CD4-positive, alpha-beta T cell treated with Interleukin-6 at 100 ng/mL for 8 hours (primary cell): Measurements from ENCODE around the gene ANGPT4.
"Not testable (repeated sequence)": the region's sequence is repeated elsewhere in the genome, so short reads cannot be mapped to it uniquely, and the experiment has no call there.

Source experiments
- DNase-seq: peaks from one replicate; pipeline ENCODE4 v3.0.0-alpha.2; 2020; ENCODE audit warnings: mixed read lengths, low spot score

Gene ANGPT4

DNA sequence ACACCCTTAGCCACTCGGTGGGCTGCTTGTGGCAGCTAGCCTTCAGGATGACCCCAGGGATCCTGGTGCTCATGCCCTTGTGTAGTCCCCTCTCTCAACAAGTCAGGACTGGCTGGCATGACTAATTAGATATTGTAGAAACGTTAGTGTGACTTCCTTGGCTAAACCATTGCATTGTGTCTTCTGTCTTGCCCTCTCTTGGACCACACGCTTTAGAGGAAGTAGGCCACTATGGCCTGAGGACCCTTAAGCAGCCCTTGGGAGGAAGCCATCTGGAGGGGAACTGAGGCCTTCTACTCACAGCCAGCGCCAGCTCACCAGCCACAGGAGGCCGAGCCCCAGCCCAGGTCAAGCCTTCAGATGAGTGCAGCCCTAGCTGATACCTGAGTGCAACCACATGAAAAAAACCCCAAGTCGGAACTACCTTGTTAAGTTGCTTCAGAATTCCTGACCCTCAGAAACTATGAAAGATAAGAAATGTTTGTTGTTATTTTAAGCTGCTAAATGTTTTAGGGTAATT, 10.1 kb downstream of the ANGPT4 start:
- no peak for DNase-seq

DNA sequence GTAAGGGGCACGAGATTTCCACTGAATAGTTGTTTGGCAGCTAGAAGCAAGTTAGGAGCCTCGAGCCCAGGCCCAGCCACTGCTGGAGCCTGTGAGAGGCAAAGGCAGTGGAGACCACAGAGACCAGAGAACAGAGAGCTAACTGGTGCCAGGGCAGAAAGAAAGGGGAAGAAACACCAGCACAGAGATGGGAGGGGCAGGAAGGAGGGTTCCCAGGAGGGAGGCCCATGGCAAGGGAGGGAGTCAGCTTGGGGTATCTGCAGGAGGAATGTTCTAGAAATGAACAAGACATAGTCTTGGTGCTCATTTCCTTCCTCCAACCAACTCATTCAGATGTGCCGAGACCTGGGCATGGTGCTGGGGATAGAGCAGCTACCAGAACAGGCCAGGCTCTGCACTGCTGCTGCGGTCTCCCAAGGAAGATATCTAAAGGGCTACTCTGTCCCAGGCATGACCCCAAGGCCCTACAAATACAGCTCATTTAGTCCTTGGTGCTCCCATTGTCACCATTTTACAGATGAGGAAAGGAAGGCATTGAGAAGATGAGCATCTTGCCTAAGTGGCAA, 10.7 kb downstream of the ANGPT4 start:
- no peak for DNase-seq

DNA sequence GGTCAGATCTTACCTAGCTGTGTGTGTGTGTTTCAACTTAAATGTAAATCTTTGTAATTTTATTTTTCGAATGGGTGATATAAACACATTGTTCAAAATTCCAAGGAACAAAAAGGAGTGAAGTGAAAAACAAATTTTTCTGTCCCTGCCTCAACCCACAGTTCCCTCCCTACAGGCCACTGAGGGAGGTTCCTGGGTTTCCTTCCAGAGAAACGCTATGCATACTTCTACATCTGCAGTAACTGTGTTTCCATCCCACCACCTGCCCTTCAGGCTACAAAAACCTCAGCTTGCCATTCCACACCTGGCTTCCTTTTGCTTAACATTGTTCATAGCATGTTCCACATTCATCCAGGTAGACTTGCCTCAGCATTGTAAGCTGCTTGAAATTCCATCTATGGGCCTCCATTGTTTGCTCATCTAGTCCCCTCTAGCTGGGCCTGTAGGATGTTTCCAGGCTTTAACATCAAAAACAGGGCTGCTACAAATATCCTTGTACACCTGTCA, 12.0 kb downstream of the ANGPT4 start:
- DNase-seq = no peak

DNA sequence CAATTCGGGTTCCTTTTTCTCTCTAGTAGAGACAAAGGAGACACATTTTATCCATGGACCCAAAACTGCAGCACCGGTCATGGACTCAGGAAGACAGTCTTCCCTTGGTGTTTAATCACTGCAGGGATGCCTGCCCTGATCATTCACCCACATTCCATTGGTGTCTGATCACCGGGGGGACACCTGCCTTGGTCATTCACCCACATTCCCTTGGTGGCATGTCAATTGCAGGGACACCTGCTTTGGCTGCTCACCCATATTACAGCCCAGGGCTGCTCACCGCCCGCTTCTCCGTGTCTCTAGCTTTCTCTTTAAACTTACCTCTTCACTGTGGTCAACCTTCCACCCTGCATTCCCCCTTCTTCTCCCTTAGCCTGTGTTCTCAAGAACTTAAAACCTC, 18.7 kb downstream of the ANGPT4 start:
- DNase-seq = not testable (repeated sequence)

DNA sequence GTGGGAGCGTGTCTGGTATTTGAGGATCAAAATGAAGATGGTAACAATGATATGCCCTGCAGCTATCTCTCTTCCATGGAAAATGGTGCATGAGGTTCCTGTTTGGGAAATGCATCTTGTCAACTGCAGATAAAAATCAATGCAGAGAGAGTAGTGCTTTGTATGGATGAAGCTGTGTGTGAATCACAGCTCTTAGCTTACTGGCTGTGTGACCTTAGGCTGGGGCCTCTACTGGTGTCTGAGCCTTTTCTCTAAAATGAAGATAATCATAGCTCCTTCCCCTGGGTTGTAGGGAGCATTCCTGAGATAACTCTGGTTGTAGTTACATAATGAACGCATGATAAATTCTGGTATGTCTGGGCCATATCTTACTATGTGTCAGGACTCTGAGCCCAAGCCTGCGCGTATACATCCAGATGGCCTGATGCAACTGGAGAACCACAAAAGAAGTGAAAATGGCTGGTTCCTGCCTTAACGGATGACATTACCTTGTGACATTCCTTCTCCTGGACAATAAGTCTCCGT, 19.6 kb downstream of the ANGPT4 start:
- DNase-seq = no peak

GRCh38 chr20:892371-892770, 23.8 kb downstream of the ANGPT4 start:
- DNase-seq = not testable (repeated sequence)

GRCh38 chr20:891706-892080, 24.4 kb downstream of the ANGPT4 start:
- no peak for DNase-seq

DNA sequence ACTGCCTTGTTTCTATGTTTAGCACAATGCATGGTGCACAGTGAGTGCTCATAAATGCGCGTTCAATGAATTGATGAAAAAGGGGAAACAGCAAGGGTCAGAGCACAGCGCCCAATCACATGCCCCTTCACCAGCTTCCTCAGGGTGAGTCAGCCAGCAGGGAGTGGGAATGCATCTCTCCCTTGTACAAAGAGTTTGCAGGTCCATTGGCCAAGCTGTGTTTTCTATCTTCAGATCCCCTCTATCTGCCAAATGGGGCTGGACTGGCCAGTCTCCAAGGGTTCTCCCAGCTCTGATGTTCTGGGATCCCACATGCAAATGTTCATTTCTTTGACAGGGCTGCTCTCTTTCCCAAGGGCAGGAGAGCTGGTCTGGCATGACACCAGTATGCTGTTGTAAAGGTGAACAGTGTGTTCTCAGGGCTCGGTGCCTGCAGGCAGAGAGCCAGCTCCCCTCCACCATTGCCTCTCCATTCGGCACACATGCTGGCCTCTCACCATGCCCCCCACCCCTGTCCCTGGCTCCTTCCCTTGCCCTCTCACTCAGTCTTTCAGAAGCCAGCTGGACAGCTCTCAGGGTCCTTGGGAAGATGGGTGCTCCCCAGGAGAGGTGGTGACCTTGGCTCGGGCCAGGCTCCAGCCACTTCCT, 25.0 kb downstream of the ANGPT4 start:
- no peak for DNase-seq

DNA sequence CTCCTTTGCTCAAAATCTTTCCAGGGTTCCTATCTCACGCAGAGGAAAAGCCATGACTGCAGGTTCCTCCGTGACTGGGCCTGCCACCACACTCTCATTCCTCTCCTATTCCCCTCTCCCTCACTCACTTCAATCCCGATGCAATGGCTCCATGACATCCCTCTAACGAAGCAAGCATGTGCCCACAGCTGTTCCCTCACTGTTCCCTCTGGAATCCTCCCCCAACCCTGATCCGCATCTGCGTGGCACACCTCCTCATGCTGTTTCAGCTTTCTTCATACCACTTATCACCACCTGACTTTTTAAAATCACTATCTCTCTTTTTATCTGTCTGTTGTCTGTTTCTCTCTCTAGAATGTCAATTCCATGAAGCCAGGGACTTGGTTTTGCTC, 25.5 kb downstream of the ANGPT4 start:
- DNase-seq = no peak

GRCh38 chr20:889932-890463, 26.1 kb downstream of the ANGPT4 start:
- no peak for DNase-seq

- no peak for DNase-seq
Observed at GRCh38 chr20:889106-889505, 27.0 kb downstream of the ANGPT4 start.

GRCh38 chr20:888057-888456, 28.1 kb downstream of the ANGPT4 start:
- no peak for DNase-seq

GRCh38 chr20:887137-887536, 29.0 kb downstream of the ANGPT4 start:
- no peak for DNase-seq

DNA sequence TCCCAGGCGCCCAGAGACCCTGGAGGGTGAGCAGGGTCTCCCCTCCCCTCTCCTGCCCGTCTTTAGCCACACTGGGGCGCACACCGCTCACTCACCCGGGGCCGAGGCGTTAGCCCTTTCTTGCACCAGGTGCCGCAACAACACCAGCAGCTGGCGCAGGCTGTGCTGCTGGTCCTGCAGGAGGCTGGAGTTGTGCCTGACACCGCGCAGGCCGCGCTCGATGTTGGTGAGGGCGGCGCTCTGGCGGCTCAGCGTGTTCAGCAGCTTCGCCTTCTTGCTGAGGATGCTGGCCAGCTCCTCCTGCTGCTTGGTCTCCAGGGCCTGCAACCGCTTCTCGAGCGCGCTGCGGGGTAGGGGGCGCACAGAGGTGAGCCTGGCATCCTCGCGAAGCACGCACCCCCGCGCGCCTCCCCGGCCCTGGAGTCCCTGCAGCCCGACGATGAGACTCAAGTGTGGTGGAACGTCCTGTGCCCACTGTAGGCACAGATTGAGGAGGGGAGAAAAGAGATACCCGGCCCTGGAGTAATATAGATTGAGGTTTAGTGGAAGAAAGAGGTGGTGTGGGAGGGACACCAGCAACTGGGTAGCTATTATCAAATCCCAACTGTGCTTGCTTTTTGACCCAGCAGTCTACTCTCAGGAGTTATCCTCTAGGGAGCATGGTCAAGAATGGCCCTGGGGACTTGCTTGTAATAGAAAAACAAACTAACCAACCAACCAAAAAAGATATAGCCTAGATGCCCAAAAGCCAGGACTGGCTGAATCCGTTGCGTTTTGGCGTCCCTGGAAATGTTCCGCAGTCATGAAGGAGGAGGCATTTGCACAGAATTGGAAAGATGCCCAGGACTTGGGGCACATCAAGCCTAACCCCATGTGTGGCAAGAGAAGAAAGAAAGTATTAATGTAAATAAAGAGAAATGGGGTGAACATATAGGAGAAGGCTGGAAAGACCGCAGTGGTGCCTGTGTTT, 30.9 kb downstream of the ANGPT4 start:
- no peak for DNase-seq

DNA sequence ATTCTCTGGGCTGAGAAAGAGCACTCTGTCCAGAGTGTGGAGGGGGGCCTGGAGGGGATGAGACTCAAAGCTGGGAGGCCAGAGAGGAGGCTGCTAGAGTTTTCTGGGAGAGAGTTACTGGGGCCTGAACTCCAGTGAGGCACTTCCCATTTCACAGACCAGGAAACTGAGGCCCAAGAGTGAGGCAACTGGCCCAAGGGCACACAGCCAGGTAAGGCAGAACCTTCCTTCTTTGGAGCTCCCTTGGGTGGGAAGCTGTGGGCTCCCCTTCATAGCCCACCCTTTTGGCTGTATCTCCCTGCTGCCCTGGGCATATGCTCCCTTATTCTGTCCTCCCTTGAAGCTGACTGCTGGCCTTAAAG, 34.4 kb downstream of the ANGPT4 start:
- DNase-seq = no peak

DNA sequence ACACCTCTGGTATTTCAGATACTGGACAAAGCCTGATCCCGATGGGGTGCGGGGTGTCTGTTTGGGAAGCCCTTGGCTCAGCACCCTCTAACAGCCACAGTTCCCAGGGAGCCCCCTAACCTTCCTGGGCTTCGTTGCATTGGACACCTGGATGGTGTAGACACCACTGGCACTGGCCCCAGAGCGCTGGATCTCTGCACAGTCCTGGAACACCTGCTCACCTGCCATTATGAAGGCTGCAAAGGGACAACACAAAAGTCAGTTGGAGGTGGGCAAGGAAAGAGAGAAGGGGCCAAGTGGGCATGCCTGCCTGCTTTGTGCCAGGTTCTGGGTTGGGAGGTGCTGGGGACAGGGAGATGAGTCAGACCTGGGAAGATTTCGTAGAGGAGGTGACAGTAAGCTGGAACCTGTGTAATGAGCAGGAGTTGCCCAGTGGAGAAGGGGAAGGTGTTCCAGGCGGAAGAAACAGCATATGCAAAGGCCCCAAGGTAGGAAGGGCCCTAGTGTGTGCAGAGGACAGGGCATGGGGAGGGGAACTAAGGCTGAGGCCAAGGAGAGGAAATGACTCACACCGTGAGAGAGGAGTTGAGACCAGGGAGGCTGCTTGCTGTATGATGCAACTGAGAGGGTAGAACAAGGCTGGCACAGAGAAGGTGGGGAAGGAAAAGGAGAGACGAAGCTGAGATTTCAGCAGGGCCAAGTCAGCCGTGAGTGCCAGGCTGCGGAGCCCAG, 34.9 kb downstream of the ANGPT4 start:
- DNase-seq = peak; percentile 7

DNA sequence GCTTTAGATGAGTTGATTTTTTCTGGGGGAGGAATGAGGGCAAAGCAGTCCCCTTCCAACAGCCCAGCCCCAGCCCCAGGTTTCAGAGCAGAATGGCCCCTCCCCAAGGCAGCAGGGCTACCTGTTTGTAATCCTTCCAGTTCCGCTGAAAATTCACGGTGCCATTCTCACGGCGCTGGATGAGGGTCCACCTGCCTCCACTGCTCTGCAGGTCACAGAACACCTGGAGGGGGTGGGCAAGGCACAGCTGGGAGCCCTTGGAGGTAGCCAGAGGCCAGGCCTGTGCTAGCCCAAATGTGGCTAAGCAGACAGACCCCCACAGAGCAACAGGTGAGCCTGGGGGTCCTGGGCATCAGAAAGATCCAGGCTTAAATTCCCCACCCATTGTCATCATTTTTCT, 36.5 kb downstream of the ANGPT4 start:
- no peak for DNase-seq

GRCh38 chr20:878511-879307, 37.4 kb downstream of the ANGPT4 start:
- DNase-seq = no peak

- DNase-seq = no peak
Observed at GRCh38 chr20:877814-878213, 38.3 kb downstream of the ANGPT4 start.

DNA sequence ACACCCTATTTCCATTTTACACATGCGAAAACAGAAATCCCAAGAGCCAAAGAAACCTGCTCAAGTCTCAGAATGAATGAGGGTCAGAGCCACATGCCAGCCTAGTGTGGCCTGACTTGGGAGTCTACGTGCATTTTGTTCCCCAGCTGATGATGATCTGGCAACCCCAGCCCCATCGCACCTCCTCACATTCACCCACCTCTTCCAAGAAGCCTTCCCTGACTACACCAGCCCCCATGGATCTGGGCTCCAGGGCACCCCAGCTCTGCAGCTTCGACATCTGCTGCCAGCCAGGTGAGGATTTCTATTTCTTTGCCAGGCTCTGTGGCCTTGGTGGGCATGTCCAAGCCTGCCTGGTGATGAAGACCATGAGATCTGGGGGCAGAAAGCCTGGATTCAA, 41.0 kb downstream of the ANGPT4 start:
- no peak for DNase-seq
